ENCODE results near the gene CA9. TPM values are rescaled to one million over a fixed set of nuclear protein-coding genes. Genes with fewer than 3 reads are reported as not detected.
A peak's percentile ranks its signal among the peaks of the same experiment; 100 is the strongest.

CA9 gene
- total and polyA plus RNA-seq, 9 of the 15 experiments (the other 6 are each of a cell fraction or from before 2014, with no cell fraction given) = 0.15 to 10.6 (median 0.60) TPM; not detected in 4

DNA sequence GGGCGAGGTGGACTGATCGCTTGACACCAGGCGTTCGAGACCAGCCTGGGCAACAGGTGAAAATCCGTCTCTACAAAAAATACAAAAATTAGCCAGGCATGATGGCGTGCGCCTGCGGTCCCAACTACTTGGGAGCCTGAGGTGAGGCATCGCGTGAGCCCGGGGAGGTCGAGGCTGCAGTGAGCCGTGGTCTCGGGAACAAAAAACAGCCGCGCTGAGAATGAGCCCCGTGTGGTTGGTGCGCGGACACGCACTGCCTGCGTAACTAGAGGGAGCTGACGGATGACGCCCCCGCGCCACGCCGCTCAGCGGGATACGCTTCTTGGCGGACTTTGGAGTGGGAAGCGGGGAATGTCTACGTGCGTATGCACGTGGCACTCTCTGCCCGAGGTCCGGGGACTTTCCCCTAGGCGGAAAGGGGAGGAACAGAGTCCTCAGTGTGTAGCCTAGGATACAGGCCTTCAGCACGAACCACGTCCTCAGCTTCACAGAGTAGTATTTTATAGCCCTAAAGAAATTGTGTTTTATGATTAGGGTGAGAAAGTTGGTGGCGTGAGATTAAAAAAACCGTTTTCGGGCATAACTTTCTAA, 16.1 kb upstream of the CA9 start, which contains the start of gene RMRP (continued):
- TF ChIP-seq, protein P1, sequence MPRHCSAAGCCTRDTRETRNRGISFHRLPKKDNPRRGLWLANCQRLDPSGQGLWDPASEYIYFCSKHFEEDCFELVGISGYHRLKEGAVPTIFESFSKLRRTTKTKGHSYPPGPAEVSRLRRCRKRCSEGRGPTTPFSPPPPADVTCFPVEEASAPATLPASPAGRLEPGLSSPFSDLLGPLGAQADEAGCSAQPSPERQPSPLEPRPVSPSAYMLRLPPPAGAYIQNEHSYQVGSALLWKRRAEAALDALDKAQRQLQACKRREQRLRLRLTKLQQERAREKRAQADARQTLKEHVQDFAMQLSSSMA (CRISPR knock-in tag; IDR thresholded peaks at IDR 0.05) = no peak
- TF ChIP-seq MEF2D (tag; conservative IDR thresholded peaks at IDR 0.05; ENCODE audit: low read depth) = no peak
- TF ChIP-seq, protein P2, sequence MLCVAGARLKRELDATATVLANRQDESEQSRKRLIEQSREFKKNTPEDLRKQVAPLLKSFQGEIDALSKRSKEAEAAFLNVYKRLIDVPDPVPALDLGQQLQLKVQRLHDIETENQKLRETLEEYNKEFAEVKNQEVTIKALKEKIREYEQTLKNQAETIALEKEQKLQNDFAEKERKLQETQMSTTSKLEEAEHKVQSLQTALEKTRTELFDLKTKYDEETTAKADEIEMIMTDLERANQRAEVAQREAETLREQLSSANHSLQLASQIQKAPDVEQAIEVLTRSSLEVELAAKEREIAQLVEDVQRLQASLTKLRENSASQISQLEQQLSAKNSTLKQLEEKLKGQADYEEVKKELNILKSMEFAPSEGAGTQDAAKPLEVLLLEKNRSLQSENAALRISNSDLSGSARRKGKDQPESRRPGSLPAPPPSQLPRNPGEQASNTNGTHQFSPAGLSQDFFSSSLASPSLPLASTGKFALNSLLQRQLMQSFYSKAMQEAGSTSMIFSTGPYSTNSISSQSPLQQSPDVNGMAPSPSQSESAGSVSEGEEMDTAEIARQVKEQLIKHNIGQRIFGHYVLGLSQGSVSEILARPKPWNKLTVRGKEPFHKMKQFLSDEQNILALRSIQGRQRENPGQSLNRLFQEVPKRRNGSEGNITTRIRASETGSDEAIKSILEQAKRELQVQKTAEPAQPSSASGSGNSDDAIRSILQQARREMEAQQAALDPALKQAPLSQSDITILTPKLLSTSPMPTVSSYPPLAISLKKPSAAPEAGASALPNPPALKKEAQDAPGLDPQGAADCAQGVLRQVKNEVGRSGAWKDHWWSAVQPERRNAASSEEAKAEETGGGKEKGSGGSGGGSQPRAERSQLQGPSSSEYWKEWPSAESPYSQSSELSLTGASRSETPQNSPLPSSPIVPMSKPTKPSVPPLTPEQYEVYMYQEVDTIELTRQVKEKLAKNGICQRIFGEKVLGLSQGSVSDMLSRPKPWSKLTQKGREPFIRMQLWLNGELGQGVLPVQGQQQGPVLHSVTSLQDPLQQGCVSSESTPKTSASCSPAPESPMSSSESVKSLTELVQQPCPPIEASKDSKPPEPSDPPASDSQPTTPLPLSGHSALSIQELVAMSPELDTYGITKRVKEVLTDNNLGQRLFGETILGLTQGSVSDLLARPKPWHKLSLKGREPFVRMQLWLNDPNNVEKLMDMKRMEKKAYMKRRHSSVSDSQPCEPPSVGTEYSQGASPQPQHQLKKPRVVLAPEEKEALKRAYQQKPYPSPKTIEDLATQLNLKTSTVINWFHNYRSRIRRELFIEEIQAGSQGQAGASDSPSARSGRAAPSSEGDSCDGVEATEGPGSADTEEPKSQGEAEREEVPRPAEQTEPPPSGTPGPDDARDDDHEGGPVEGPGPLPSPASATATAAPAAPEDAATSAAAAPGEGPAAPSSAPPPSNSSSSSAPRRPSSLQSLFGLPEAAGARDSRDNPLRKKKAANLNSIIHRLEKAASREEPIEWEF (CRISPR knock-in tag; IDR thresholded peaks at IDR 0.05) = no peak
- no peak for TF ChIP-seq ZNF668 (CRISPR knock-in tag; IDR thresholded peaks at IDR 0.05)
- no peak for TF ChIP-seq ZNF589 (CRISPR knock-in tag; IDR thresholded peaks at IDR 0.05; ENCODE audit: low read depth)
- no peak for TF ChIP-seq MTF1 (CRISPR knock-in tag; IDR thresholded peaks at IDR 0.05; ENCODE audit: borderline replicate concordance)
- no peak for TF ChIP-seq PHB2 (IDR thresholded peaks at IDR 0.05; ENCODE audit: low read depth)
- TF ChIP-seq, protein P3, sequence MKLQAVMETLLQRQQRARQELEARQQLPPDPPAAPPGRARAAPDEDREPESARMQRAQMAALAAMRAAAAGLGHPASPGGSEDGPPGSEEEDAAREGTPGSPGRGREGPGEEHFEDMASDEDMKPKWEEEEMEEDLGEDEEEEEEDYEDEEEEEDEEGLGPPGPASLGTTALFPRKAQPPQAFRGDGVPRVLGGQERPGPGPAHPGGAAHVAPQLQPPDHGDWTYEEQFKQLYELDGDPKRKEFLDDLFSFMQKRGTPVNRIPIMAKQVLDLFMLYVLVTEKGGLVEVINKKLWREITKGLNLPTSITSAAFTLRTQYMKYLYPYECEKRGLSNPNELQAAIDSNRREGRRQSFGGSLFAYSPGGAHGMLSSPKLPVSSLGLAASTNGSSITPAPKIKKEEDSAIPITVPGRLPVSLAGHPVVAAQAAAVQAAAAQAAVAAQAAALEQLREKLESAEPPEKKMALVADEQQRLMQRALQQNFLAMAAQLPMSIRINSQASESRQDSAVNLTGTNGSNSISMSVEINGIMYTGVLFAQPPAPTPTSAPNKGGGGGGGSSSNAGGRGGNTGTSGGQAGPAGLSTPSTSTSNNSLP (IDR thresholded peaks at IDR 0.05; ENCODE audit: borderline replicate concordance, low read depth, low read length) = no peak
- TF ChIP-seq, protein P4, sequence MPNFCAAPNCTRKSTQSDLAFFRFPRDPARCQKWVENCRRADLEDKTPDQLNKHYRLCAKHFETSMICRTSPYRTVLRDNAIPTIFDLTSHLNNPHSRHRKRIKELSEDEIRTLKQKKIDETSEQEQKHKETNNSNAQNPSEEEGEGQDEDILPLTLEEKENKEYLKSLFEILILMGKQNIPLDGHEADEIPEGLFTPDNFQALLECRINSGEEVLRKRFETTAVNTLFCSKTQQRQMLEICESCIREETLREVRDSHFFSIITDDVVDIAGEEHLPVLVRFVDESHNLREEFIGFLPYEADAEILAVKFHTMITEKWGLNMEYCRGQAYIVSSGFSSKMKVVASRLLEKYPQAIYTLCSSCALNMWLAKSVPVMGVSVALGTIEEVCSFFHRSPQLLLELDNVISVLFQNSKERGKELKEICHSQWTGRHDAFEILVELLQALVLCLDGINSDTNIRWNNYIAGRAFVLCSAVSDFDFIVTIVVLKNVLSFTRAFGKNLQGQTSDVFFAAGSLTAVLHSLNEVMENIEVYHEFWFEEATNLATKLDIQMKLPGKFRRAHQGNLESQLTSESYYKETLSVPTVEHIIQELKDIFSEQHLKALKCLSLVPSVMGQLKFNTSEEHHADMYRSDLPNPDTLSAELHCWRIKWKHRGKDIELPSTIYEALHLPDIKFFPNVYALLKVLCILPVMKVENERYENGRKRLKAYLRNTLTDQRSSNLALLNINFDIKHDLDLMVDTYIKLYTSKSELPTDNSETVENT (CRISPR knock-in tag; IDR thresholded peaks at IDR 0.05) = no peak
- TF ChIP-seq BRD4 (IDR thresholded peaks at IDR 0.05) = peak; percentile 33; the same call in 1 of the 2 replicates
- no peak for TF ChIP-seq ETV5 (CRISPR knock-in tag; IDR thresholded peaks at IDR 0.05; ENCODE audit: low read depth)
- peak; percentile 94 for TF ChIP-seq EGR1 (conservative IDR thresholded peaks at IDR 0.05)
- TF ChIP-seq MED1 (CRISPR knock-in tag; IDR thresholded peaks at IDR 0.05; ENCODE audit: borderline replicate concordance) = no peak
- TF ChIP-seq MAFF (IDR thresholded peaks at IDR 0.05; ENCODE audit: low read length) = no peak
- TF ChIP-seq, protein P5, sequence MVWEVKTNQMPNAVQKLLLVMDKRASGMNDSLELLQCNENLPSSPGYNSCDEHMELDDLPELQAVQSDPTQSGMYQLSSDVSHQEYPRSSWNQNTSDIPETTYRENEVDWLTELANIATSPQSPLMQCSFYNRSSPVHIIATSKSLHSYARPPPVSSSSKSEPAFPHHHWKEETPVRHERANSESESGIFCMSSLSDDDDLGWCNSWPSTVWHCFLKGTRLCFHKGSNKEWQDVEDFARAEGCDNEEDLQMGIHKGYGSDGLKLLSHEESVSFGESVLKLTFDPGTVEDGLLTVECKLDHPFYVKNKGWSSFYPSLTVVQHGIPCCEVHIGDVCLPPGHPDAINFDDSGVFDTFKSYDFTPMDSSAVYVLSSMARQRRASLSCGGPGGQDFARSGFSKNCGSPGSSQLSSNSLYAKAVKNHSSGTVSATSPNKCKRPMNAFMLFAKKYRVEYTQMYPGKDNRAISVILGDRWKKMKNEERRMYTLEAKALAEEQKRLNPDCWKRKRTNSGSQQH (CRISPR knock-in tag; IDR thresholded peaks at IDR 0.05) = no peak
- TF ChIP-seq YY1 (IDR thresholded peaks at IDR 0.05; ENCODE audit: borderline replicate concordance in 1 of 3, control insufficient read depth in 1 of 3, extremely low read depth in 1 of 3, insufficient read depth in 3 of 3, insufficient read length in 1 of 3, insufficient replicate concordance in 2 of 3, low read depth in 1 of 3, low read length in 2 of 3) = peak in 2 of 3 experiments; percentile 56 to 62

All from K562 (cell line).